Liver (tissue), 9 donors: ENCODE data around the gene ZNF329. TPM values are rescaled to one million over a fixed set of nuclear protein-coding genes. Genes with fewer than 3 reads are reported as not detected.
A peak's percentile ranks its signal among the peaks of the same experiment; 100 is the strongest.

Experiments used
- DNase-seq: peaks from one replicate; pipeline ENCODE4 v3.0.0-alpha.2; 2017; ENCODE audit warnings: low spot score
- H3K27ac ChIP-seq, 2 donors: one replicate each; pipeline ENCODE4 v1.7.0; 2013; ENCODE audit warnings: inconsistent platforms in 2 of 2, low read length in 2 of 2, control low read depth in 1 of 2, low read depth in 1 of 2, mild to moderate bottlenecking in 1 of 2
- H3K27me3 ChIP-seq, 4 donors: one replicate each; pipeline versions ENCODE4 v1.6.1 to v1.7.0; 2013; ENCODE audit warnings: low read length in 3 of 4, inconsistent platforms in 1 of 4, mild to moderate bottlenecking in 1 of 4, moderate library complexity in 1 of 4; ENCODE audit not compliant: control insufficient read depth in 4 of 4, insufficient read depth in 4 of 4
- H3K36me3 ChIP-seq, 4 donors: one replicate each; pipeline versions ENCODE4 v1.6.1 to v1.7.0; 2013; ENCODE audit warnings: low read length in 3 of 4, mild to moderate bottlenecking in 3 of 4, low read depth in 1 of 4, moderate library complexity in 1 of 4; ENCODE audit not compliant: control insufficient read depth in 4 of 4, insufficient read depth in 3 of 4
- H3K4me1 ChIP-seq, 4 donors: one replicate each; pipeline versions ENCODE4 v1.6.1 to v1.7.0; 2013; ENCODE audit warnings: low read length in 3 of 4, mild to moderate bottlenecking in 3 of 4, moderate library complexity in 1 of 4; ENCODE audit not compliant: control insufficient read depth in 4 of 4, insufficient read depth in 4 of 4
- H3K4me3 ChIP-seq, 3 donors: one replicate each; pipeline versions ENCODE4 v1.6.1 to v1.7.0; 2013; ENCODE audit warnings: low read length in 3 of 3, control low read depth in 1 of 3, low read depth in 1 of 3, mild to moderate bottlenecking in 1 of 3
- H3K9ac ChIP-seq, 2 donors: one replicate each; pipeline ENCODE4 v1.7.0; 2013; ENCODE audit warnings: low read length in 2 of 2, mild to moderate bottlenecking in 2 of 2, moderate library complexity in 2 of 2, control low read depth in 1 of 2, low read depth in 1 of 2
- H3K9me3 ChIP-seq, 4 donors: one replicate each; pipeline versions ENCODE4 v1.6.1 to v1.7.0; 2013; ENCODE audit warnings: low read length in 3 of 4; ENCODE audit not compliant: control insufficient read depth in 4 of 4
- EGR1 ChIP-seq, 2 donors: IDR thresholded peaks; 2 replicates each; pipeline ENCODE4 v1.6.1; 2016 to 2018; ENCODE audit warnings: antibody characterized with exemption in 2 of 2, low read depth in 2 of 2
- FOXA2 ChIP-seq: IDR thresholded peaks from 2 replicates; pipeline ENCODE4 v1.6.1; 2016; ENCODE audit warnings: antibody characterized with exemption
- GABPA ChIP-seq, 2 donors: IDR thresholded peaks in 1 of 2; conservative IDR thresholded peaks in 1 of 2; 2 replicates each; pipeline ENCODE4 v1.6.1; 2016; ENCODE audit warnings: antibody characterized with exemption in 2 of 2, mild to moderate bottlenecking in 1 of 2, moderate library complexity in 1 of 2
- HNF4A ChIP-seq, 2 donors: conservative IDR thresholded peaks; 2 replicates each; pipeline ENCODE4 v1.6.1; 2016; ENCODE audit warnings: antibody characterized with exemption in 2 of 2, mild to moderate bottlenecking in 2 of 2
- HNF4G ChIP-seq: IDR thresholded peaks from 2 replicates; pipeline ENCODE4 v1.6.1; 2016; ENCODE audit warnings: antibody characterized with exemption
- JUND ChIP-seq, 2 donors: IDR thresholded peaks; 2 replicates each; pipeline ENCODE4 v1.6.1; 2016; ENCODE audit warnings: antibody characterized with exemption in 2 of 2
- NR2F2 ChIP-seq: IDR thresholded peaks from 2 replicates; pipeline ENCODE4 v1.6.1; 2016; ENCODE audit warnings: antibody characterized with exemption
- RAD21 ChIP-seq, 2 donors: IDR thresholded peaks; 2 replicates each; pipeline ENCODE4 v1.6.1; 2016; ENCODE audit warnings: antibody characterized with exemption in 2 of 2, mild to moderate bottlenecking in 2 of 2
- RXRA ChIP-seq, 2 donors: IDR thresholded peaks; 2 replicates each; pipeline ENCODE4 v1.6.1; 2017 to 2018; ENCODE audit warnings: antibody characterized with exemption in 2 of 2, mild to moderate bottlenecking in 1 of 2
- SP1 ChIP-seq: IDR thresholded peaks from 2 replicates; pipeline ENCODE4 v1.6.1; 2018; ENCODE audit warnings: antibody characterized with exemption, mild to moderate bottlenecking
- TAF1 ChIP-seq: conservative IDR thresholded peaks from 2 replicates; pipeline ENCODE4 v1.6.1; 2016; ENCODE audit warnings: antibody characterized with exemption, mild to moderate bottlenecking
- YY1 ChIP-seq: IDR thresholded peaks from 2 replicates; pipeline ENCODE4 v1.6.1; 2016; ENCODE audit warnings: antibody characterized with exemption, mild to moderate bottlenecking
- WGBS: extraction: QIAGEN DNeasy Blood & Tissue Kit; methylation state at CpG from one replicate; pipeline ENCODE4 v1.1.7; 2013; 5-methylcytosine and 5-hydroxymethylcytosine counted together
- polyA plus RNA-seq, 2 donors: library from polyadenylated mRNA; stranded (reverse) in 1 of 2; unstranded in 1 of 2; fragments of 200-250 nt in 1 of 2; fragments of >200 nt in 1 of 2; fragmentation: Nextera tagmentation in 1 of 2; extraction: Ambion mirVana in 1 of 2; gene quantifications; one replicate each; pipeline versions ENCODE4 v1.2.1 to v1.2.3, GENCODE V29; 2013 to 2015
- total RNA-seq, 2 donors: library from RNA; depleted of rRNA; stranded (reverse); fragments of >200 nt; gene quantifications; one replicate each; pipeline ENCODE4 v1.2.3, GENCODE V29; 2014
- TF ChIP-seq, protein P1 (sequence below): IDR thresholded peaks from 2 replicates; pipeline ENCODE4 v1.6.1; 2016; ENCODE audit warnings: antibody characterized with exemption, mild to moderate bottlenecking
- TF ChIP-seq, protein P2 (sequence below): fragments of 150-350 bp; IDR thresholded peaks from 2 replicates; pipeline ENCODE4 v1.5.1; 2017; ENCODE audit warnings: improper control_type of control experiment, low read depth, low read length; ENCODE audit not compliant: missing input control
- TF ChIP-seq, protein P3 (sequence below): IDR thresholded peaks from 2 replicates; pipeline ENCODE4 v1.6.1; 2016; ENCODE audit warnings: antibody characterized with exemption
- TF ChIP-seq, protein P4 (sequence below): IDR thresholded peaks from 2 replicates; pipeline ENCODE4 v1.6.1; 2016; ENCODE audit warnings: antibody characterized with exemption
- donor health status: healthy.
- donor health status: healthy.
- donor health status: healthy.
- donor health status: healthy.
- donor health status: healthy.

The ZNF329 gene
- total and polyA plus RNA-seq, 4 donors: 1.2 to 6.8 (median 3.8) TPM

DNA sequence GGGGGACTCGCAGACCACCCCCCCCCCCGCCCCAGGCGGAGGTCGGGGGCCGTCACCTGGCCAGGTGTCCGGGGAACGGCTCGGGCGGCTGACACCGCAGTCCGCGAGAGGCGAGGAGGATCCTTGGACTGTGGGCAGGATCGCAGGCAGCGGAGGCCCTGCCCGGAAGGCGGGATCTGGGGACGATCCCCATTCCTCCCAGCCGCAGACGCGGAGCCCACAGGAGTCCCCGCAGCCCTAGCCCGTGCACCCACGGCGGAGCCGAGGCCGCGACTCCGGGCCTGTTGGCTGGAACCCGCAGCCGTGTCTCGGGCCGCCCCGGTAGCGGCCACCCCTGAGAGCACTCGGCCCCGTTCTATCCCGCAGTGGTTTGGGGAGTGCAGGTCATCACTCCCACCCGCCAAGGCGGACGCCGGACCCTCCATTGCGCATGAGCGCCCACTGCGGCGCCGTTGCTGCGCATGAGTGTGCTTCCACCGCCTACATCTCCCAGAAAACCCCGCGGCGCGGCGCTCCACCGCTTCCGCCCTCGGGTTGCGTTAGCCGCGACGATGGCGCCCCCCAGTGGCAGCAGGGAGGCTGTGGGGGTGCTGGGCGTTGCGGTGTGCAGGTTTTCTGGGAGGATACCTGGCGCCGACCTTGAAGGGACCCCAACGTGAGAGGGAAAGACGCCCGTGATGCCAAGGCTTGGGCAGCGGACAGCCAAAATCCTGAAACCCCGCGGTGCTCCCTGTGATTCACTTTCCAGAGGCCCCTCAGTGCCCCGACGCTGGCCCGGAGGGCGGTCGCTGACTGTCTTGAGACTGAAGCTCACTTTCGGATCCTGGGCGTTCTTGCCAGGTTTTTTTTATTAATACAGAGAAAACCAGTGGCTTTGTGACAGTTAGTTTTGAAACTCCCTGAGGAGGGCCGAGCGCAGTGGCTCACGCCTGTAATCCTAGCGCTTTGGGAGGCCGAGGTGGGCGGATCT lies 4.4 kb upstream of the ZNF329 start:
- Histone ChIP-seq H3K36me3 (peaks cover 0 to 2% (median 0%) of the 10 kb centered on the region in 4 donors), H3K27me3 (no peaks in the 10 kb centered on the region), H3K4me1 (peaks cover 4 to 17% (median 9%) of the 10 kb centered on the region in 4 donors), H3K27ac (peak overlapping the region; percentile 69 to 87), H3K4me3 (peak overlapping the region; percentile 36 to 93 (median 88)), H3K9me3 (peaks cover 7 to 16% (median 10%) of the 10 kb centered on the region in 4 donors), H3K9ac (peak overlapping the region; percentile 45 to 56)
- TF ChIP-seq HNF4A (conservative IDR thresholded peaks at IDR 0.05) (peak in 1 of 2 donors; percentile 25), TAF1 (no peak), GABPA (IDR thresholded peaks at IDR 0.05 in 1 of 2, conservative IDR thresholded peaks at IDR 0.05 in 1 of 2) (peak in 1 of 2 donors; percentile 91), YY1 (peak; percentile 94), HNF4G (no peak), RAD21 (IDR thresholded peaks at IDR 0.05) (peak; percentile 98 to 99)
- TF ChIP-seq, protein P1, sequence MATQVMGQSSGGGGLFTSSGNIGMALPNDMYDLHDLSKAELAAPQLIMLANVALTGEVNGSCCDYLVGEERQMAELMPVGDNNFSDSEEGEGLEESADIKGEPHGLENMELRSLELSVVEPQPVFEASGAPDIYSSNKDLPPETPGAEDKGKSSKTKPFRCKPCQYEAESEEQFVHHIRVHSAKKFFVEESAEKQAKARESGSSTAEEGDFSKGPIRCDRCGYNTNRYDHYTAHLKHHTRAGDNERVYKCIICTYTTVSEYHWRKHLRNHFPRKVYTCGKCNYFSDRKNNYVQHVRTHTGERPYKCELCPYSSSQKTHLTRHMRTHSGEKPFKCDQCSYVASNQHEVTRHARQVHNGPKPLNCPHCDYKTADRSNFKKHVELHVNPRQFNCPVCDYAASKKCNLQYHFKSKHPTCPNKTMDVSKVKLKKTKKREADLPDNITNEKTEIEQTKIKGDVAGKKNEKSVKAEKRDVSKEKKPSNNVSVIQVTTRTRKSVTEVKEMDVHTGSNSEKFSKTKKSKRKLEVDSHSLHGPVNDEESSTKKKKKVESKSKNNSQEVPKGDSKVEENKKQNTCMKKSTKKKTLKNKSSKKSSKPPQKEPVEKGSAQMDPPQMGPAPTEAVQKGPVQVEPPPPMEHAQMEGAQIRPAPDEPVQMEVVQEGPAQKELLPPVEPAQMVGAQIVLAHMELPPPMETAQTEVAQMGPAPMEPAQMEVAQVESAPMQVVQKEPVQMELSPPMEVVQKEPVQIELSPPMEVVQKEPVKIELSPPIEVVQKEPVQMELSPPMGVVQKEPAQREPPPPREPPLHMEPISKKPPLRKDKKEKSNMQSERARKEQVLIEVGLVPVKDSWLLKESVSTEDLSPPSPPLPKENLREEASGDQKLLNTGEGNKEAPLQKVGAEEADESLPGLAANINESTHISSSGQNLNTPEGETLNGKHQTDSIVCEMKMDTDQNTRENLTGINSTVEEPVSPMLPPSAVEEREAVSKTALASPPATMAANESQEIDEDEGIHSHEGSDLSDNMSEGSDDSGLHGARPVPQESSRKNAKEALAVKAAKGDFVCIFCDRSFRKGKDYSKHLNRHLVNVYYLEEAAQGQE: peak; percentile 23
- TF ChIP-seq, protein P2, sequence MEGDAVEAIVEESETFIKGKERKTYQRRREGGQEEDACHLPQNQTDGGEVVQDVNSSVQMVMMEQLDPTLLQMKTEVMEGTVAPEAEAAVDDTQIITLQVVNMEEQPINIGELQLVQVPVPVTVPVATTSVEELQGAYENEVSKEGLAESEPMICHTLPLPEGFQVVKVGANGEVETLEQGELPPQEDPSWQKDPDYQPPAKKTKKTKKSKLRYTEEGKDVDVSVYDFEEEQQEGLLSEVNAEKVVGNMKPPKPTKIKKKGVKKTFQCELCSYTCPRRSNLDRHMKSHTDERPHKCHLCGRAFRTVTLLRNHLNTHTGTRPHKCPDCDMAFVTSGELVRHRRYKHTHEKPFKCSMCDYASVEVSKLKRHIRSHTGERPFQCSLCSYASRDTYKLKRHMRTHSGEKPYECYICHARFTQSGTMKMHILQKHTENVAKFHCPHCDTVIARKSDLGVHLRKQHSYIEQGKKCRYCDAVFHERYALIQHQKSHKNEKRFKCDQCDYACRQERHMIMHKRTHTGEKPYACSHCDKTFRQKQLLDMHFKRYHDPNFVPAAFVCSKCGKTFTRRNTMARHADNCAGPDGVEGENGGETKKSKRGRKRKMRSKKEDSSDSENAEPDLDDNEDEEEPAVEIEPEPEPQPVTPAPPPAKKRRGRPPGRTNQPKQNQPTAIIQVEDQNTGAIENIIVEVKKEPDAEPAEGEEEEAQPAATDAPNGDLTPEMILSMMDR: peak; percentile 98
- WGBS: 4% methylated on average over 85 of the region's 85 CpGs
- DNase-seq: peak; percentile 99

DNA sequence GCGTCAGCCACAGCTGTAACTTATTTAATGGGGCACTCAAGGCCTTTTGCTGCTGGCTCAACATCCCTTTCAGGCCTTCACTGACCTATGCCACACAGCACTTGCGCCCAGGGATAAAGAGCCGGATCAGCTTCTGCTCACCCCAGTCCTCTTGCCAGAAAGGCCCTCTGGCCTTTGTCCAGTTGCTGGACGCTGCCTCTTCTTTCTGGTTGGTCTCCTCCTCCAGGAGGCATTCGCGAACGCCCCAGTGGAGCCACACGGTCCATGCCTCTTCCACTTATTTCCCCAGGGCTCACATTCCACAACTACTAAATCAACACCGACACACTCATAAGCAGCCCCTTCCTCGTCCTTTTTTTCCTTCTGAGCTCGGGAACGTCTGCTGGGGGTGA lies 3.7 kb upstream of the ZNF329 start:
- Histone ChIP-seq H3K27ac (peak overlapping the region; percentile 69 to 87), H3K27me3 (no peaks in the 10 kb centered on the region), H3K4me3 (peak overlapping the region; percentile 36 to 93 (median 88)), H3K36me3 (peaks cover 0 to 2% (median 0%) of the 10 kb centered on the region in 4 donors), H3K4me1 (peaks cover 4 to 20% (median 11%) of the 10 kb centered on the region in 4 donors), H3K9ac (peak overlapping the region; percentile 45 to 56), H3K9me3 (peaks cover 7 to 20% (median 10%) of the 10 kb centered on the region in 4 donors)
- TF ChIP-seq YY1 (no peak), NR2F2 (no peak), RAD21 (IDR thresholded peaks at IDR 0.05) (no peak), GABPA (IDR thresholded peaks at IDR 0.05 in 1 of 2, conservative IDR thresholded peaks at IDR 0.05 in 1 of 2) (no peak), HNF4G (no peak), FOXA2 (no peak), RXRA (IDR thresholded peaks at IDR 0.05) (no peak), TAF1 (no peak), JUND (IDR thresholded peaks at IDR 0.05) (no peak), SP1 (no peak), EGR1 (IDR thresholded peaks at IDR 0.05; ENCODE audit: low read depth in 2 of 2) (no peak)
- TF ChIP-seq, protein P3, sequence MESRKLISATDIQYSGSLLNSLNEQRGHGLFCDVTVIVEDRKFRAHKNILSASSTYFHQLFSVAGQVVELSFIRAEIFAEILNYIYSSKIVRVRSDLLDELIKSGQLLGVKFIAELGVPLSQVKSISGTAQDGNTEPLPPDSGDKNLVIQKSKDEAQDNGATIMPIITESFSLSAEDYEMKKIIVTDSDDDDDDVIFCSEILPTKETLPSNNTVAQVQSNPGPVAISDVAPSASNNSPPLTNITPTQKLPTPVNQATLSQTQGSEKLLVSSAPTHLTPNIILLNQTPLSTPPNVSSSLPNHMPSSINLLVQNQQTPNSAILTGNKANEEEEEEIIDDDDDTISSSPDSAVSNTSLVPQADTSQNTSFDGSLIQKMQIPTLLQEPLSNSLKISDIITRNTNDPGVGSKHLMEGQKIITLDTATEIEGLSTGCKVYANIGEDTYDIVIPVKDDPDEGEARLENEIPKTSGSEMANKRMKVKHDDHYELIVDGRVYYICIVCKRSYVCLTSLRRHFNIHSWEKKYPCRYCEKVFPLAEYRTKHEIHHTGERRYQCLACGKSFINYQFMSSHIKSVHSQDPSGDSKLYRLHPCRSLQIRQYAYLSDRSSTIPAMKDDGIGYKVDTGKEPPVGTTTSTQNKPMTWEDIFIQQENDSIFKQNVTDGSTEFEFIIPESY: no peak
- TF ChIP-seq, protein P1: no peak
- TF ChIP-seq, protein P4, sequence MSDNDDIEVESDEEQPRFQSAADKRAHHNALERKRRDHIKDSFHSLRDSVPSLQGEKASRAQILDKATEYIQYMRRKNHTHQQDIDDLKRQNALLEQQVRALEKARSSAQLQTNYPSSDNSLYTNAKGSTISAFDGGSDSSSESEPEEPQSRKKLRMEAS: no peak
- WGBS: 6% methylated on average over 12 of the region's 12 CpGs
- DNase-seq: no peak
